Right renal pelvis (tissue), 4 donors: ENCODE measurements around the gene ME3. TPM values are rescaled to one million over a fixed set of nuclear protein-coding genes. Genes with fewer than 3 reads are reported as not detected.
"Not testable (repeated sequence)": the region's sequence is repeated elsewhere in the genome, so short reads cannot be mapped to it uniquely, and the experiment has no call there.

Experiments
- DNase-seq, 4 donors: peaks; one replicate each; pipeline ENCODE4 v3.0.0-alpha.2; 2013; ENCODE audit warnings: low read depth in 4 of 4, low spot score in 3 of 4, missing footprints in 1 of 4
- polyA plus RNA-seq, 4 donors: library from polyadenylated mRNA; unstranded; fragments of 120-200 nt; gene quantifications; one replicate each; pipeline ENCODE4 v1.2.1, GENCODE V29; 2013; ENCODE audit not compliant: insufficient read length in 4 of 4

Gene ME3
- polyA plus RNA-seq, 4 donors = 29.1 to 32.4 (median 29.4) TPM

DNA sequence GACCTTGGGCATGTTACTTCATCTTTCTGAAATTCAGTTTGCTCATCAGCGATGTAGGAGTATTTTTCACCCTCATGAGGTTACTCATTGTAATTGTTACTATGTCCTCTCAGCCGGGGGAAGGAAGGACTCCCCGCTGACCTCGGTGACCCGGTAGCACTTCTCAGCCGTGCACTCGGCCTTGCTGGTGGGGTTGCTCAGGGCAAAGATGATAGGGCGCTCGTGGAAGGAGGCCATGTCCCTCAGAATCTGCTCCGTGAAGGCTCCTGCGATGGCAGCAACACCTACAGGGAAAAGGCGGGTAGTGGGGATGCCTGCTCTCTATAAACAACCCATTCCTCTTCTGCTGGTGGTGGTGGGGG lies 225.5 kb downstream of the ME3 start:
- DNase-seq = no peak

DNA sequence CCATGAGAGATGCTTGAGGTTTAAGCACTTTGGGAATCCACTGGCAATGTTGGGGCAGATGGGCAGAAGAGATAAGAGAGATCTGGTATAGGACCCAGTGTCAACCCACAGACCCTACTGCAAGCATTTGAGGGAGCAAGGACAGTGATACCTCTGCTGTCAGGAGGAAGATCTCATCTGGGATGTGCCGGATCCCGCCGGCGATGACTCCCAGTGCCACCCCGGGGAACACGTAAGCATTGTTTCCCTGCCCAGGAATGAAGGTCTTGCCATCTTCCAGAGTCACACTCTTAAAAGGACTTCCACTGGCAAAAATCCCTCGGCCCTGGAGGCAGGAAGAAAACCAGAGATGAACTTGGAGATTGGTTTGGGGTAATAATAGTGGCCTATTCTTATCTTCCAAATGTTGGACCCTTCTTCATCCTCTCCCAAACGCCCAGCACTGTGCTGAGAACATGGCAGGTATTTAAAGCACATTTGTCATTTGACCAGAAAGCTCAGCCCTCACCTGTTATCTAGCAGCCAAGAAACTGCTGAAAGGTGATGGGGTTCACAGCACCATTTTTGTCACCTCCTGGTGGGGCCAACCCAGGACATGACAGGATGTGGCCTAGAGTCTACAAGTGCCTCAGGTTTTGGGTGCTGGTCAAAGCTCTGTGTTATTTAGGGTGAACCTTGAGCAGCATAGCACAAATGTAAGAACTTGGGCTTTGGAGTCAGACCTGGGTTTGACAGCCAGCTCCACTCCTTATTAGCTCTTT lies 226.1 kb downstream of the ME3 start:
- DNase-seq = no peak

DNA sequence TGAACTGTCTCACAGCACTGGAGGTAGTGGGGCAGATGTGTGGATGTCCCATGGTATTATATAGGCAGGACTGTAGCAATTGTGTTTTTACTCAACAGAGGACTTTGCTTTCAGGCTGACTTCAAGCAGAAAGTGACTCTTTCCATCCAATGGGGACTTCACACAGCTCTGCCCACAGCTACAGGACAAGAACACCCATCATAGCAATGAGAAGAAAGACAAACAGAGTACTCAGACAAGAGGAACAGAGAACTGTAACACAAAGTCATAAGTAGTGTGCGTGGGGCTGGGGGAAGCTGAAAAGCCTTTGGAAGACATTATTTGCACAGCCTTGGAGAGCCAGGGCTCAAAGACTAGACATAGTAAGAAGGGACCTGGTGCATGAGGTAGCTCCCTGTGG lies 227.4 kb downstream of the ME3 start:
- no peak for DNase-seq

DNA sequence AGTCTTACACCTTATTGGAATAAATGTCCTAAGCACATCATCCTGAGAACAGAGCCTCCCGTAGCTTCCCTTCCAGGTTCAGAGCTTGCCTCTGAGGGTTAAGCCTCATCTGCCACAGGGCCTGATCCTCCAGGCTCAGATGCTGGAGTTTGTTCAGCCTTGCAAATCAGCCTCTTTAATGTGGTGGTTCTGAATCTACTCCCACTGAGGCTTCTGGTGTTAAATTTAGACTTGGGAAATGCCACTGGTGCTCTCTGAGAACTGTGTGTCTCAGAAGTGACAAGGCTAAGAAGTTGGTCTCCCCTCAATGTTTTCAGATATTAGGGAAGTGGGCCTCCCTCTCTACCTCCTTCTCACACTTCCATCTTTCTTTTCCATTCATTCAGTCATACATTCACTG lies 229.0 kb downstream of the ME3 start:
- no peak for DNase-seq

DNA sequence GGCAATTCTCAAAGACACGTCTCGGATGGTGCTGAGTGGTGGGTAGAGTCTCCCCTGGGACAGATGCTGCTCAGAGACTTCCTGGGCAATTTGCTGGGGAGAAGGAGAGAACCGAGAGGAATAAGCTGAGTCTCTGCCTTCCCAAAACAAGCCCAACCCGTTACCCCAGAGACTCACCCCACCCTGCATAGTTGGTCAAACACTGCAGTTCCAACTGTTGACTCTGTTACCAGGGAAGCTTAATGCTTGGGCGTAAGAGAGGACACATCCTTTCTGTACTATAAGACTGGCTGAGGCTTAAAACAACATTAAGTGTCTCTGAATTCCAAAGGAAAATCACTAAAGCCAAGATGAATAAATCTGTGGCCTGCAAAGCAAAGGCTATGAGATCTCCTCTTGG lies 229.6 kb downstream of the ME3 start:
- no peak for DNase-seq

DNA sequence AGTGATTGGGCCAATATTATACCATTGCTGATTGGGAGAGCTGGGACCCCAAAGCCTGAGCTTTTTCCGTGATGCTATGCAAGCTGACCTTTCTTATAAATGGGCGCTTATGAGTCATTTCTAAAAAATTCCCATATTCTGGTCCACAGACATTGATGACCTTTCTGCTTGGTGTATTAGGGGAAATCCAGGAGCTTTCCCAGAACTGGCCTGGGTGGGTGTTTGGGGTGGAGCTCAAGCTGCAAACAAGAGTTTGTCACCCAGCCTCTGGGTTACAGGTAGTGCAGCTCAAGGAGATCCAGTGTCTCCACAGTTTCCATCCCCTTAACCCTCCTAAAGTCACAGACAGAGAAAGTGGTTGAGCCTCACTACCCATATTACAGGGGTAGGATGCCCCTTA lies 230.0 kb downstream of the ME3 start:
- no peak for DNase-seq

DNA sequence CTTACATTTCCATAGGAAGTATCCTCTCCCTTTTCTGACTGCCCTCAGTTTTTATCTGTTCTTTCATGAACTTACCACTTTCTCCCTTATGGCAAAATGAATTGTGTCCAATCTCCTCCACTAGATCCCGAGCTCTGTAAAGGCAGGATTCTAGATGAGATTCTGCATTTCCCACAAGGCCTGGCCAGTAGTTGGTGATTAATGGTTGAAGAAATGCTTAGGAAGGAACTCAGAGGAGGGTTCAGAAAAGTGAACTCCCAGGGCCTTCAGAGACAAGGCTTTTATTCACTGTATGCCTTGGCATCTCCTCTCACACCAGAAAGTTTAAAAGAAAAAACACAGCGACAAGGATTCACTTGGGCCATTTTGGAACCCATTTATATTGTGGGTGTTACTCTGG lies 231.6 kb downstream of the ME3 start:
- DNase-seq = no peak

DNA sequence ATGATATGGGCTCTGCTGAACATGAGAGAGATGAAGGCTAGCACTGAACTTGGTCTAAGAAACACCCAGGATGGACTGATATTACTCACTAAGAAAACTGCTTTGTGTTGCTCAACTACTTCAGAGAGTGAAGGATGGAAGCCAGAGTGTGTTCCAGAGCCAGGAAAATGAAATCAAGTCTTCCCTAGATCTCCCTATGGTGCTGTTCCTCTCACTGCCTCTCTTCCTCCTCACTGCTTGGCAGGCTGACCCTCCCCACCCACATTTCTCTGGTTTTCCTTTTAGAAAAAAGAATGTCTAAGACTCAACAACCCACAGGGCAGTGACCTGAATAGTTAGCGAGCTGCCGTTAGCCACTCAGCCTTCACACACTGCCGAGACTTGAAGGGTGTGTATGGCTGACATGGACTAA lies 232.1 kb downstream of the ME3 start:
- DNase-seq = no peak

DNA sequence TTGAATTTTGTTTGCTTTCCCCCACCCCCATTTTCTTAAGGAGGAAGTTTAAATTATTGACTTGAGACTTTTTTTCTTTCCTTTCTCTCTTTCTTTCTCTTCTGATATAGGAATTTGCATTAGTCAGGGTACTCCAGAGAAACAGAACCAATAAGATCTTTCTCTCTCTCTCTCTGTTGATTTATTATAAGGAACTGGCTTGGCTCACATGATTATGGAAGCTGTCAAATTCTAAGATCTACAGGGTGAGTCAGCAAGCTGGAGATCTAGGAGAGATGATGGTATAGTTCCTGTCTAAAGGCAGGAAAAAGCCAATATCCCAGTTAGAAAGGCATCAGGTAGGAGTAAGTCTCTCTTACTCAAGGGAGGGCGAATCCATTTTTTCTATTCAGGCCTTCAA lies 233.7 kb downstream of the ME3 start:
- no peak for DNase-seq

DNA sequence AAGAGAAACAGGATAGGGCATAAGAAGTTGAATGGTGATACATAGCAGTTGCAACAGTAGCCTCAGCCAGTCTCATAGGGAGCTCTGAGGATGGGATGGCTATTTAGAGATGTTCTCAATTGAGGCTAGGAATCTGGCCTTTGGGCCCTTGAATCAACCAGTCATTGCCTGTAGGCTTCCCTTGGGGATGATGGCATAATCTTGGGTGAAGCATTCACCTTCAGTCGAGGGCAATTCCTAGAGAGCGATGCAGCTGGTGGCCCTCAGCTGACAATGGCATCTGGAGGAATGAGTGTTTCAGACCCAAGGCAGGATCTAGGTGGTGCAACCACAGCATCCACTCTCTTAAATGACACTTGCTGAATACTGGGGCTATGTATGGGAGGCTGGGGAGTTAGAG lies 236.7 kb downstream of the ME3 start:
- DNase-seq = no peak

DNA sequence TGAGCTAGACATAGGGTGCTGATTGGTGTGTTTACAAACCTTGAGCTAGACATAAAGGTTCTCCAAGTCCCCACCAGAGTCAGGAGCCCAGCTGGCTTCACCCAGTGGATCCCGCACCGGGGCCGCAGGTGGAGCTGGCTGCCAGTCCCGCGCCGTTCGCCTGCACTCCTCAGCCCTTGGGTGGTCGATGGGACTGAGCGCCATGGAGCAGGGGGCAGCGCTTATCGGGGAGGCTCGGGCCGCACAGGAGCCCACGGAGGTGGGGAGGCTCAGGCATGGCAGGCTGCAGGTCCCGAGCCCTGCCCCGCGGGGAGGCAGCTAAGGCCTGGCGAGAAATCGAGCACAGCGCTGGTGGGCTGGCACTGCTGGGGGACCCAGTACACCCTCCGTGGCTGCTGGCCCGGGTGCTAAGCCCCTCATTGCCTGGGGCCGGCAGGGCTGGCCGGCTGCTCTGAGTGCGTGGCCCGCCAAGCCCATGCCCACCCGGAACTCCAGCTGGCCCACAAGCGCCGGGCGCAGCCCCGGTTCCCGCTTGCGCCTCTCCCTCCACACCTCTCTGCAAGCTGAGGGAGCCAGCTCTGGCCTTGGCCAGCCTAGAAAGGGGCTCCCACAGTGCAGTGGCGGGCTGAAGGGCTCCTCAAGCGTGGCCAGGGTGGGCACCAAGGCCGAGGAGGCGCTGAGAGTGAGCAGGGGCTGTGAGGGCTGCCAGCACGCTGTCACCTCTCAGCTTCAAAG lies 238.9 kb downstream of the ME3 start:
- DNase-seq = not testable (repeated sequence)

DNA sequence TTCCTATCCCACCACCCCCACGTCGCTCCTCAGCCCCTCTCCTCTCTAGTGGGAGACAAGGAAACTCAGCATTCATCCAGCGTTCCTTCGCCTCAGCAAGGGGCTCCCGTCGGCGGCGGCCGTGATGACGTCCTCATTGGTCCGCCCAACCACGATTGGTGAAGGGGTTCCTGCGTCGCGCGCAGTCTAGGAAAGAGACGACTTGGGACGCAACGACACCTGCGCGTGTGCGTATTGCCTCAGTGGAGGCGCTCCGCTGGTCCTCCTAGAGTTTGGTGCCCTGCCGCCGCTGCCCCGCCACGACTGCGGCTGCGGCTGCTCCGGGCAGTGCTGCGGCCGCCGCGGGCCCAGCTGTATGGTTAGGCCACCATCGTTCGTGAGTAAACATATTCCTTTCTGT lies 241.2 kb downstream of the ME3 start:
- no peak for DNase-seq

DNA sequence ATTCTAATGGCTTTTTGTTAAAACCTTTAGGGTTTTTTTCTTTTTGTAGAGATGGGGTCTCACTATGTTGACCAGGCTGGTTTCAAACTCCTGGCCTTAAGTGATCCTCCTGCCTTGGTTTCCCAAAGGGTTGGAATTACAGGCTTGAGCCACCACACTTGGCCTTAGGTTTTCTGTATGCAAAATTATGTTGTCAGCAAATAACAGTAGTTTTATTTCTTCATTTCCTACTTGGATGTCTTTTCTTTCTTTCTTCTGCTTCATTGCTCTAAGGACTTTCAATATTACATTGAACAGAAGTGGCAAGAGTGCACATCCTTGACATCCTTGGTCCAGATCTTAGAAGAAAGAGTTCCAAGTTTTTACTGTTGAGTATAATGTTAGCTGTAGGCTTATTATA lies 245.0 kb downstream of the ME3 start:
- DNase-seq = no peak

DNA sequence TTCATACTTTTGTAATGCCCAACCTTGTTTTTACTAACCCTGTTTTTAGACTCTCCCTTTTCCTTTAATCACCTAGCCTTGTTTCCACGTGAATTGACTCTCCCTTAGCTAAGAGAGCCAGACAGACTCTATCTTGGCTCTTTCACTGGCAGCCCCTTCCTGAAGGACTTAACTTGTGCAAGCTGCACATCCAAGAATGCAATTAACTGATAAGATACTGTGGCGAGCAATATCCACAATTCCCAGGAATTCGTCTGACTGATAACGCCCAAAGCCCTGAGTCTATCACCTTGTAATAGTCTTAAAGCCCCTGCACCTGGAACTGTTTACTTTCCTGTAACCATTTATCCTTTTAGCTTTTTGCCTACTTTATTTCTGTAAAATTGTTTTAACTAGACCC lies 248.9 kb downstream of the ME3 start:
- not testable (repeated sequence) for DNase-seq

DNA sequence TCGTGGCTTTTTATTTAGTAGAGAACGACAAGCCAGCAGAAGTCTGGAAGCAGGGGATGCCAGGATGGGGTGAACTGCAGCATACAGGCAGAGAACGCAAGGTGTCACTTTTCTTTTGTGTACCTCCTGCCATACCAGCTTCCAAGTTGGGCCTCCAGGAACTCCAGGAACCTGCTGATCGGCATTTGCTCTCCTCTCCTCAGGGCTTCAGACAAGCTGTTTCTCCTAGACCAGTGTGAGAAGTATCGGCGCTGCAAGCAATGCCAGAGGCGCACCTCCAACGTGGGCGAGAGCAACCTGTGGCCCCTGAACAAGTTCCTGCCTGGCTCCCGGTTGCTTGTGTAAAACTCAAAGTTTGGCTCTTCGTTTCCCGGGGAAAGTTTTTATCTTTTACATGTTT lies 250.0 kb downstream of the ME3 start:
- no peak for DNase-seq

DNA sequence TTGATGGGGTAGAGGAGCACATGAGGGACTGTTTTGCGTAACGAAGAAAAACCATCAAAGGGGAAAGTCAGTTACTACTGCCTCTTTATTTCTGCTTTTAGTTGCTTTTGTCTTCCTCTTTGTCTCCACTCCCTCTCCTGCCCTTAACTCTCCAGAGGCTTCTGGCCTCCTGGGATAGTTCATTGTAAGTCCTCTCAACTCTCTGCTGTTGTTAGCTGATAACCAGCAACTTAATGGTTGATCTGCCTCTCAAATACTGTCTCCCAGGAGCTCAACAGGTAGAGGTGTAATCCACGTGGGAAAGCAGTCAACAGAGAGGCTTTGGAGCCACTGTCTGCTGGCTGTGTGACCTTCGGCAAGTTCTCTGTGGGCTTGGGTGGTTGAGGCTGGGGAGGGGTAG lies 250.5 kb downstream of the ME3 start:
- DNase-seq = no peak

DNA sequence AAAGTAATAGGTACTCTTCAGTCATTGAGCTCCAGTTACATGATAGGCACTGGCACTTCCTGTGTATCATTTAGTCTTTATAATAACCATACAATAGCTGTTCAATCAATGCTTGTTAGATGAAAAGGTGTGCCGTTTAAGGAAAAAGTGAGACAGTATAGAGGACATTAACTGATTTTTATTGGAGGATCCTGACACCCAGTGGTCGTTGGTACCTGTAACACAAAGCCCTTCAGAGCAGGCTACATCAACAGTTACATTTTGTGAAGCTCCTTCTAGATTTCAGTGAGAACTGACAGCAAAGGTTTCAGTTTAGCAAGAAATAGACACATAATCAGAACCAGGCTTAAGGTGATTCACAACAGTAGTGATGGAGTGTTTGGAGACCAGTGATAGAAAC lies 253.5 kb downstream of the ME3 start:
- DNase-seq = no peak

DNA sequence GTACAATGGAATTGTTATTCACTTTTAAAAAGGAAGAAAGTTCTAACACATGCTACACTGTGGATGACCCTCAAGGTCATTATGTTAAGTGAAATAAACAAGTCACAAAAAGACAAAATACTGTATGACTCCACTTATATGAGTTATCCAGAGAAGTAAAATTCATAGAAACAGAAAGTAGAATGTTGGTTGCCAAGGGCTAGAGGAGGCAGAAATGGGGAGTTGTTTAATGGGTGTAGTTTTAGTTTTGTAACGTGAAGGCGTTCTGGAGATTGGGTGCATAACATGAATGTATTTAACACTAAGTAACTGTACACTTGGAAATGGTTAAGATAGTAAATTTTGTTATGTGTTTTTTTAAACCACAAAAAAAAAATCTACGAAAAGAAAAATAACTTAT lies 253.9 kb downstream of the ME3 start:
- DNase-seq = no peak

DNA sequence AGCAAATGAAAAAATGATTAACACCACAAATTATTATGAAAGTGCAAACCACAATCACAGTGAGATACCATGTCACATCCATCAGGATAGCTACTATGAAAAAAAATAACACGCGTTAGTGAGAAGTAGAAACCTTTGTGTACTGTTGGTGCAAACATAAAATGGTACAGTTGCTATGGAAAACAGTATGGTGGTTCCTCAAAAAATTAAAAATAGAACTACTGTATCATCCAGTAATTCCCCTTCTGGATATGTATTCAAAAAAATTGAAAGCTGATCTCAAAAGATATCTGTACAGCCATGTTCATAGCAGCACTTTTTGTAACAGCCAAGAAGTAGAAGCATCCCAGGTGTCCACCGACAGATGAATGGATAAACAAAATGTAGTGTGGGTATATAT lies 254.3 kb downstream of the ME3 start:
- DNase-seq = no peak

DNA sequence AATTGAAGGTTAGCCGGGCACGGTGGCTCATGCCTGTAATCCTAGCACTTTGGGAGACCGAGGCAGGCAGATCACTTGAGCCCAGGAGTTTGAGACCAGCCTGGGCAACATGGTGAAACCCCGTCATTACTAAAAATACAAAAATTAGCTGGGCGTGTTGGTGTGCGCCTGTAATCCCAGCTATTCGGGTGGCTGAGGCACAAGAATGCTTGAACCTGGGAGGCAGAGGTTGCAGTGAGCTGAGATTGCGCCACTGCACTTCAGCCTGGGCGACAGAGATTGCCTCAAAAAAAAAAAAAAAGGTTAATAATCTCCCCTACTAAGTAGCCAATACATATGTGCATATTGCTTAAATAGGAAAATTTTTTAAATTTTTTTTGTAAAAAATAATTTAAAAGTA lies 255.5 kb downstream of the ME3 start:
- not testable (repeated sequence) for DNase-seq

DNA sequence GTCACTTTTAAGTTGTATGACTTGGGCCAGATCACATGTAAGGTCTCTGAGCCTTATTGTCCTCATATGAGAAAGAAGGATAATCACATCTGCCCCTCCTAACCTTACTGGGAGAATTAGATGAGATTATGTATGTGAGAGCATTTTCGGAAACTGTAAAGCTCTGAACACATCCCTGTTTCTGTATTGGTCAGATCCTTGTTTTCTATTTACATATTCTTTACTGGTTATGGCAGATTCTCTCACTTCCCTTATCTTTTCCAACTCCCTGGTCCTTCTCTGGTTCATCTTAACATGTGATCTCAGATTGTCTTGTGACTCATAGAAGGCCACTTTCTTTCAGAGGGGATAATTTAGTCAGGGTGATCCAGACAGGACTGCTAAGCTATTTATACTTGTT lies 255.9 kb downstream of the ME3 start:
- no peak for DNase-seq

DNA sequence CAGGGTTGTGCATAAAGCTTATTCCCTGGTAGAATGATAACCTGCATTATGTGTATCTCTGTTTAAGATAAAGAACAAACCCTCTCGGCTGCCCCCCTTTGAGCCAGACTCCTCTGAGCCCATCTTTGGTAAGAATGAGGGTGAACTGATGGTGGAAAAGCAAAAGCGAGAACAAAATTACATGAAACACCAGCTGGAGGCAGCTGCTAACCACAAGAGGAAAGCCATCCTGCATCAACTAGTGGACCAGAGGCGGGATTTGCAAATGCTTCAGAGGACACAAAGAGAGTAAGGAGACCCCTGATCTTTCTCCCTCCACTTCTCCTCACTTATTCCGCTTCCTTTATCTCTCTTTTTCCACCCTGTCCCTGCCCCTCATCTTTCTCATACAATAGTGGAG lies 257.4 kb downstream of the ME3 start:
- DNase-seq = peak in 2 of 4 donors; percentile 16 to 28
